GM12878 (cell line): ENCODE results near the gene B3GALT5. TPM values are rescaled to one million over a fixed set of nuclear protein-coding genes. Genes with fewer than 3 reads are reported as not detected.

Experiments used
- ATAC-seq: fragments of 200-7000 bp; cut with Tn5 transposase; 3 replicates; pipeline ENCODE4 v1.9.1; 2020; ENCODE audit warnings: mild to moderate bottlenecking, moderate library complexity
- BruUV-seq: library from RNA; stranded (reverse); fragments of 400-500 nt; replicated peaks from 2 replicates; lab custom pipeline; 2021; lab: Mats Ljungman, UMichigan
- CTCF ChIA-PET: fragments of 300-600 bp; sonication (Branson Sonifier 250); formaldehyde crosslinking; extraction: SDS; loops from one replicate; lab custom pipeline; 2021; ENCODE audit warnings: inconsistent platforms; lab: Yijun Ruan, JAX
- POLR2A ChIA-PET: fragments of 350-600 bp; formaldehyde crosslinking; extraction: SDS; loops from one replicate; lab custom pipeline; 2021; ENCODE audit warnings: inconsistent platforms; lab: Charles Lee
- RAD21 ChIA-PET: fragments of 300-600 bp; sonication (Branson Sonifier 250); formaldehyde crosslinking; loops from one replicate; lab custom pipeline; 2023; ENCODE audit warnings: antibody characterized with exemption; ENCODE audit not compliant: unreplicated experiment; lab: Charles Lee
- SMC1A ChIA-PET: fragments of 300-600 bp; sonication (Branson Sonifier 250); formaldehyde crosslinking; loops from one replicate; lab custom pipeline; 2023; ENCODE audit not compliant: unreplicated experiment, uncharacterized antibody; lab: Charles Lee
- DNase-seq: peaks from one replicate; pipeline ENCODE4 v3.0.0-alpha.2; 2011; ENCODE audit warnings: low read depth, low spot score
- FAIRE-seq: peaks from 3 replicates; lab custom pipeline; 2011; peaks lifted over from hg19 to GRCh38; lab: Jason Lieb, UNC
- H2AFZ ChIP-seq: 2 replicates; pipeline ENCODE4 v1.6.0; 2011; ENCODE audit warnings: low read depth, low read length, control low read depth; ENCODE audit not compliant: control insufficient read depth
- H3K27ac ChIP-seq: 2 replicates; pipeline ENCODE4 v1.5.1; 2011; ENCODE audit warnings: control low read depth; ENCODE audit not compliant: control insufficient read depth, insufficient read depth
- H3K27me3 ChIP-seq, 2 experiments: replicated peaks in 1 of 2; 2 replicates each; pipeline versions ENCODE4 v1.6.0 to v1.6.1; 2011; ENCODE audit warnings: low read length in 1 of 2; ENCODE audit not compliant: control insufficient read depth in 2 of 2, insufficient read depth in 2 of 2
- H3K36me3 ChIP-seq, 2 experiments: 2 replicates each; pipeline ENCODE4 v1.5.1; 2011; ENCODE audit warnings: low read length in 1 of 2; ENCODE audit not compliant: control insufficient read depth in 2 of 2, insufficient read depth in 2 of 2
- H3K4me1 ChIP-seq: 2 replicates; pipeline ENCODE4 v1.6.1; 2011; ENCODE audit warnings: mild to moderate bottlenecking, low read length, moderate library complexity, mixed read lengths; ENCODE audit not compliant: control insufficient read depth, insufficient read depth
- H3K4me2 ChIP-seq: 2 replicates; pipeline ENCODE4 v1.6.0; 2011; ENCODE audit warnings: control low read depth; ENCODE audit not compliant: control insufficient read depth, insufficient read depth
- H3K4me3 ChIP-seq: fragments of 200-600 bp; sonication (generic); 2 replicates; pipeline ENCODE4 v1.5.1; 2016
- H3K79me2 ChIP-seq: 2 replicates; pipeline ENCODE4 v1.6.0; 2011; ENCODE audit warnings: low read length; ENCODE audit not compliant: control insufficient read depth, insufficient read depth
- H3K9ac ChIP-seq: 2 replicates; pipeline ENCODE4 v1.8.0; 2011; ENCODE audit warnings: low read length, control low read depth, mixed read lengths; ENCODE audit not compliant: control insufficient read depth, insufficient read depth
- H3K9me3 ChIP-seq: replicated peaks from 3 replicates; pipeline ENCODE4 v1.5.1; 2011; ENCODE audit warnings: mild to moderate bottlenecking, low read length; ENCODE audit not compliant: control insufficient read depth, insufficient read depth
- H4K20me1 ChIP-seq: 2 replicates; pipeline ENCODE4 v1.6.0; 2011; ENCODE audit not compliant: control insufficient read depth, insufficient read depth
- CHD4 ChIP-seq: fragments of 200-600 bp; sonication (generic); IDR thresholded peaks from 2 replicates; pipeline ENCODE4 v1.6.1; 2016; ENCODE audit warnings: mild to moderate bottlenecking
- DPF2 ChIP-seq: fragments of 450-650 bp; IDR thresholded peaks from 2 replicates; pipeline ENCODE4 v1.6.1; 2017; ENCODE audit warnings: mild to moderate bottlenecking
- FOXM1 ChIP-seq: IDR thresholded peaks from 2 replicates; pipeline ENCODE4 v1.6.1; 2012; ENCODE audit warnings: low read depth, mild to moderate bottlenecking, inconsistent platforms, low read length, moderate library complexity
- GABPA ChIP-seq: IDR thresholded peaks from 2 replicates; pipeline ENCODE4 v1.6.1; 2014; ENCODE audit warnings: antibody characterized with exemption, low read depth, mild to moderate bottlenecking, inconsistent platforms
- KAT2A ChIP-seq: conservative IDR thresholded peaks from 2 replicates; pipeline ENCODE4 v1.6.1; 2011; ENCODE audit warnings: low read depth, low read length; ENCODE audit not compliant: control insufficient read depth
- MYC ChIP-seq: IDR thresholded peaks from 2 replicates; pipeline ENCODE4 v1.6.1; 2011; ENCODE audit warnings: mild to moderate bottlenecking, low read length, moderate library complexity, inconsistent platforms; ENCODE audit not compliant: insufficient read depth, insufficient replicate concordance, insufficient read length, severe bottlenecking
- NKRF ChIP-seq: fragments of 450-650 bp; conservative IDR thresholded peaks from 2 replicates; pipeline ENCODE4 v1.6.1; 2017; ENCODE audit warnings: mild to moderate bottlenecking, moderate library complexity
- NR2C2 ChIP-seq: IDR thresholded peaks from 2 replicates; pipeline ENCODE4 v1.6.1; 2011; ENCODE audit warnings: borderline replicate concordance, low read depth; ENCODE audit not compliant: control insufficient read depth, insufficient read length
- RELB ChIP-seq: fragments of 450-650 bp; IDR thresholded peaks from 2 replicates; pipeline ENCODE4 v1.6.1; 2017; ENCODE audit warnings: low read depth, mild to moderate bottlenecking, moderate library complexity
- ZNF274 ChIP-seq: IDR thresholded peaks from one replicate; pipeline ENCODE4 v1.8.0; 2011; ENCODE audit not compliant: insufficient read length, insufficient read depth
- WGBS: methylation state at CpG from one replicate; pipeline ENCODE4 v1.1.6; 2016; ENCODE audit warnings: low lambda C conversion rate; ENCODE audit not compliant: insufficient replicate concordance, insufficient coverage; ENCODE audit errors: missing lambda C conversion rate; 5-methylcytosine and 5-hydroxymethylcytosine counted together
- in situ Hi-C: fragments of 300-500 bp; cut with MboI; formaldehyde crosslinking; loops from 9 replicates; pipeline ENCODE4 v1.14.3; 2018; ENCODE audit warnings: mixed read lengths
- intact Hi-C: fragments of 100-400 bp; cut with micrococcal nuclease; formaldehyde crosslinking; loops from one replicate; pipeline ENCODE4 v1.14.2; 2022; ENCODE audit not compliant: unreplicated experiment
- polyA plus RNA-seq, 11 experiments: library from polyadenylated mRNA; depleted of rRNA in 4 of 11; unstranded in 6 of 11; stranded (reverse) in 5 of 11; fragments of >200 nt; fragmentation: Nextera tagmentation in 4 of 11; fragmentation: Illumina TruSeq in 1 of 11; extraction: Ambion mirVana in 4 of 11; extraction: Trizol in 1 of 11; gene quantifications; 1 replicate in 1 of 11; 2 replicates in 10 of 11; pipeline versions ENCODE4 v1.2.1 to v1.2.3, GENCODE V29; 2011 to 2016; ENCODE audit warnings: inconsistent platforms in 2 of 11, missing spikeins in 2 of 11, low read depth in 1 of 11
- total RNA-seq, 4 experiments: library from RNA; depleted of rRNA in 3 of 4; stranded (reverse); fragments of >200 nt in 3 of 4; fragmentation: Illumina TruSeq in 1 of 4; extraction: Trizol in 1 of 4; gene quantifications; 2 replicates each; pipeline versions ENCODE4 v1.2.1 to v1.2.3, GENCODE V29; 2013 to 2021
- TF ChIP-seq, protein P1 (sequence below): fragments of 450-650 bp; formaldehyde crosslinking; IDR thresholded peaks from 2 replicates; pipeline ENCODE4 v1.5.0; 2022; ENCODE audit warnings: mild to moderate bottlenecking, missing genetic modification characterization

The B3GALT5 gene
- total and polyA plus RNA-seq, 10 of the 15 experiments (the other 5 are each of a cell fraction or from before 2014, with no cell fraction given), result 0.03 to 0.04 TPM; not detected in 8

- ChIA-PET RAD21 (no interaction called here), SMC1A (no interaction called here), CTCF (no interaction called here), POLR2A (no interaction called here)
- no peaks in the 10 kb centered on the region for H3K79me2 ChIP-seq
- DNase-seq, result no peak
- no TSS peak for BruUV-seq
- FAIRE-seq, result no peak
- no peaks in the 10 kb centered on the region for H3K9me3 ChIP-seq
- in situ Hi-C loops (no loop called here), intact Hi-C loops (no loop called here)
- H3K9ac ChIP-seq, result no peak overlapping the region
- H3K4me3 ChIP-seq, result no peak overlapping the region
- no peaks in the 10 kb centered on the region for H3K4me1 ChIP-seq
- WGBS, result 25% methylated on average over 3 of the region's 3 CpGs
- H3K36me3 ChIP-seq, result no peaks in the 10 kb centered on the region
- no peaks in the 10 kb centered on the region for H3K27me3 ChIP-seq
- TF ChIP-seq MYC, result no peak
- no peak for ATAC-seq
- H3K4me2 ChIP-seq, result no peak overlapping the region
- H4K20me1 ChIP-seq, result no peaks in the 10 kb centered on the region
- no peak overlapping the region for H3K27ac ChIP-seq
- no peak overlapping the region for H2AFZ ChIP-seq
Observed at GRCh38 chr21:39595465-39595864, 17.3 kb upstream of the B3GALT5 start.

GRCh38 chr21:39597595-39597994, 15.1 kb upstream of the B3GALT5 start:
- ATAC-seq, result no peak
- H3K4me3 ChIP-seq, result no peak overlapping the region
- no peaks in the 10 kb centered on the region for H3K4me1 ChIP-seq
- SMC1A ChIA-PET, result no interaction called here
- no peak for DNase-seq
- H4K20me1 ChIP-seq, result no peaks in the 10 kb centered on the region
- H3K4me2 ChIP-seq, result no peak overlapping the region
- H3K9me3 ChIP-seq, result no peaks in the 10 kb centered on the region
- WGBS, result 40% methylated on average over 7 of the region's 7 CpGs
- no peak overlapping the region for H2AFZ ChIP-seq
- no peak overlapping the region for H3K27ac ChIP-seq
- CTCF ChIA-PET, result no interaction called here
- TF ChIP-seq RELB (no peak), FOXM1 (no peak), ZNF274 (no peak), NKRF (no peak), CHD4 (no peak), KAT2A (no peak), NR2C2 (no peak), GABPA (no peak), DPF2 (no peak)
- TF ChIP-seq, protein P1, sequence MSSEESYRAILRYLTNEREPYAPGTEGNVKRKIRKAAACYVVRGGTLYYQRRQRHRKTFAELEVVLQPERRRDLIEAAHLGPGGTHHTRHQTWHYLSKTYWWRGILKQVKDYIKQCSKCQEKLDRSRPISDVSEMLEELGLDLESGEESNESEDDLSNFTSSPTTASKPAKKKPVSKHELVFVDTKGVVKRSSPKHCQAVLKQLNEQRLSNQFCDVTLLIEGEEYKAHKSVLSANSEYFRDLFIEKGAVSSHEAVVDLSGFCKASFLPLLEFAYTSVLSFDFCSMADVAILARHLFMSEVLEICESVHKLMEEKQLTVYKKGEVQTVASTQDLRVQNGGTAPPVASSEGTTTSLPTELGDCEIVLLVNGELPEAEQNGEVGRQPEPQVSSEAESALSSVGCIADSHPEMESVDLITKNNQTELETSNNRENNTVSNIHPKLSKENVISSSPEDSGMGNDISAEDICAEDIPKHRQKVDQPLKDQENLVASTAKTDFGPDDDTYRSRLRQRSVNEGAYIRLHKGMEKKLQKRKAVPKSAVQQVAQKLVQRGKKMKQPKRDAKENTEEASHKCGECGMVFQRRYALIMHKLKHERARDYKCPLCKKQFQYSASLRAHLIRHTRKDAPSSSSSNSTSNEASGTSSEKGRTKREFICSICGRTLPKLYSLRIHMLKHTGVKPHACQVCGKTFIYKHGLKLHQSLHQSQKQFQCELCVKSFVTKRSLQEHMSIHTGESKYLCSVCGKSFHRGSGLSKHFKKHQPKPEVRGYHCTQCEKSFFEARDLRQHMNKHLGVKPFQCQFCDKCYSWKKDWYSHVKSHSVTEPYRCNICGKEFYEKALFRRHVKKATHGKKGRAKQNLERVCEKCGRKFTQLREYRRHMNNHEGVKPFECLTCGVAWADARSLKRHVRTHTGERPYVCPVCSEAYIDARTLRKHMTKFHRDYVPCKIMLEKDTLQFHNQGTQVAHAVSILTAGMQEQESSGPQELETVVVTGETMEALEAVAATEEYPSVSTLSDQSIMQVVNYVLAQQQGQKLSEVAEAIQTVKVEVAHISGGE, result no peak
- no peak overlapping the region for H3K9ac ChIP-seq
- H3K36me3 ChIP-seq, result no peaks in the 10 kb centered on the region
- no peak for FAIRE-seq
- H3K79me2 ChIP-seq, result no peaks in the 10 kb centered on the region
- intact Hi-C loops (no loop called here), in situ Hi-C loops (no loop called here)
- RAD21 ChIA-PET, result no interaction called here
- no peaks in the 10 kb centered on the region for H3K27me3 ChIP-seq
- no TSS peak for BruUV-seq
- POLR2A ChIA-PET, result no interaction called here
